ENCODE measurements around the gene MIF4GD.
"Not testable (repeated sequence)": the region's sequence is repeated elsewhere in the genome, so short reads cannot be mapped to it uniquely, and the experiment has no call there.

The MIF4GD gene

DNA sequence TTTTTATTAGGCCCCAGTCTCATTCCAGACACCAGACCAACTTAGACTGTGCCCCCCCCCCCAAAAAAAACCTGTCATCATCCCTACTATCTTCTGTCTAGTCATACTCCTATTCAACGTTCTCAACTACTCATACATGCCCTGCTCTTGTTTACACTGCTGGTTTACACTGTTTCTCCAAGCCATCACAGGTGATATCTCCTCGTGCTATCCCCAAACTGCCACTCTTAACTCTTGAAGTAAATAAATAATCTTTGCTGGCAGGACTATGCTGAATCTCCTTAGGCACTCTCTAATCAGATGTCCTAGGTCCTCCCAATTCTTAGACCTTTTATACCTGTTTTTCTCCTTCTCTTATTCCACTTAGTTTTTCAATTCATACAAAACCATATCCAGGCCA lies 13.8 kb downstream of the MIF4GD start:
- not testable (repeated sequence) for DNase-seq

DNA sequence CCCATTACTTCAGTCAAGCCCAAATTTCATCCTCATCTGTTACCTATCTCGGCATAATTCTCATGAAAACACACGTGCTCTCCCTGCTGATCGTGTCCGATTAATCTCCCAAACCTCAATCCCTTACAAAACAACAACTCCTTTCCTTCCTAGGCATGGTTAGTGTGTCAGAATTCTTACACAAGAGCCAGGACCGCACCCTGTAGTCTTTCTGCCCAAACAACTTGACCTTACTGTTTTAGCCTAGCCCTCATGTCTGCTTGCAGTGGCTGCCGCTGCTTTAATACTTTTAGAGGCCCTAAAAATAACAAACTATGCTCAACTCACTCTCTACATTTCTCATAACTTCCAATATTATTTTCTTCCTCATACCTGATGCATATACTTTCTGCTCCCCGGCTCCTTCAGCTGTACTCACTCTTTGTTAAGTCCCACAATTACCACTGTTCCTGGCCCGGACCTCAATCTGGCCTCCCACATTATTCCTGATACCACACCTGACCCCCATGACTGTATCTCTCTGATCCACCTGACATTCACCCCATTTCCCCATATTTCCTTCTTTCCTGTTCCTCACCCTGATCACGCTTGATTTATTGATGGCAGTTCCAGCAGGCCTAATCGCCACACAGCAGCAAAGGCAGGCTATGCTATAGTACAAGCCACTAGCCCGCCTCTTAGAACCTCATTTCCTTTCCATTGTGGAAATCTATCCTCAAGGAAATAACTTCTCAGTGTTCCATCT lies 14.9 kb downstream of the MIF4GD start:
- DNase-seq: not testable (repeated sequence)

- no peak for DNase-seq
Observed at GRCh38 chr17:75252039-75252816, 18.8 kb downstream of the MIF4GD start.

- peak in 4 of 5 donors; percentile 31 to 71 (median 49) for DNase-seq
Observed at GRCh38 chr17:75250009-75250471, 21.0 kb downstream of the MIF4GD start.

- no peak for DNase-seq
Observed at GRCh38 chr17:75249564-75249963, 21.5 kb downstream of the MIF4GD start.

DNA sequence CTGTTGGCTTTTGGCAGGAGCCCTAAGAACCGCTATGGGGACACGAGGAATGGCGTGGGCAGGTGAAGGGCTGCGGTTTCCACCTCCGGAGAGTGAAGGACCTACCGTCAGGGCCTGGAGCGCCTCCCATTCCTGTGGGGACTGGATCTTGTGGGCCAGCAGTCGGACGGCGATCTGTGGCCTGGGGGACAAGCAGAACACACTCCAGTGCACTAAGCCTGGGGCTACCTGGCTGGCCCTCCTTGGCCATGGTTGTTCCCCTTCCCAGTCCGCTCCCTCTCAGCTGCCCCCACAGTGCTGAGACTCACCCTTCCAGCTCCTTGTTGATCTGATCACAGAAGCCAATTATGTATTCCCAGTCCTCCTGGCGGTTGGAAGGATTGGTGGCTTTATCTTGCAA lies 24.6 kb downstream of the MIF4GD start:
- DNase-seq: no peak

DNA sequence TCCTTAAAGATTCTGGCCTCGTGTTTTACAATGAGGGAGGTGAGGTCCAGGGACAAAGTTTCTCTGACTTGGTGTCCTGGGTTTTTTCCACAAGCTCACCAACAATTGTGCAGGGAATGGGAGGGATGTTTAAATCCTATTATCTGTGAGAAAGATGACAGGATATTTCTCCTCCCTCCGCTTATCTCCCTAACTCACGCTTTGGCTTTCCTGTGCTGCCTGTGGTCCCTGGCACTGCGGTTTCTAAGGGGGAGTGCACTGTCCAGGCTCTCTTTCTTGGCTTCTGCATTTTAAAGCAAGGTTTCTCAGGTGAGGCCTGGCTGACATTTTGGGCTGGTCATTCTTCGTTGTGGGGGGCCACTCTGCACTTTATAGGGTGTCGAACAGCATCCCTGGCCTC lies 26.0 kb downstream of the MIF4GD start:
- no peak for DNase-seq

GRCh38 chr17:75244133-75244866 lies 26.7 kb downstream of the MIF4GD start:
- DNase-seq: no peak

DNA sequence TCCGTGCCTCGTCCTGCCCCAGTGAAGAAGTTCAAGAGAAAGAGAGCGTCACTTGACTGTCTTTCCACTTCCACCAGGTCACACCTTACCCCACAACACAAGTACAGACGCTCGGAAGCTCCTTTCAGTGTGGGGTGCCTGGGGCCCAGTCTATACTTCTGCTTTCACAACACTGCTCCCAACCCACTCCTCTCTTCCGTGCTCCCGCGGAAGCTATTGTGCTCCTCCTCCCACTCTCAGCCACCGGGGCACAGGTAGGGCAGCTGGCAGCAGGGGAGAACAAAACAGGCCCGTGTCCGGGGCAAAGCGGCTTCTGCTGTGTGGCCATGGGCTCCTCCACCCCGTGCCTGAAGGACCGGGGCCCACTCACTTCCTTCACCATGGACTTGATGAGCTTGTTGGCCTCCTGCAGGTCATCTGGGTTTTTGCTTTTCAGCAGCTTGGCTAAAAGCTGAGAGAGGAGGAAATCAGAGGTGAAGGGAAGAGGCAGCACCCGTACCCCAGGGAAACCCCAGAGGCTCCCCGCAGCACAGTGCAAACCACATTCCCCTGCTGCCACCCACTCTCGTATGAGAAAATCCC lies 28.5 kb downstream of the MIF4GD start:
- DNase-seq: peak in 4 of 5 donors; percentile 43 to 56 (median 47)

DNA sequence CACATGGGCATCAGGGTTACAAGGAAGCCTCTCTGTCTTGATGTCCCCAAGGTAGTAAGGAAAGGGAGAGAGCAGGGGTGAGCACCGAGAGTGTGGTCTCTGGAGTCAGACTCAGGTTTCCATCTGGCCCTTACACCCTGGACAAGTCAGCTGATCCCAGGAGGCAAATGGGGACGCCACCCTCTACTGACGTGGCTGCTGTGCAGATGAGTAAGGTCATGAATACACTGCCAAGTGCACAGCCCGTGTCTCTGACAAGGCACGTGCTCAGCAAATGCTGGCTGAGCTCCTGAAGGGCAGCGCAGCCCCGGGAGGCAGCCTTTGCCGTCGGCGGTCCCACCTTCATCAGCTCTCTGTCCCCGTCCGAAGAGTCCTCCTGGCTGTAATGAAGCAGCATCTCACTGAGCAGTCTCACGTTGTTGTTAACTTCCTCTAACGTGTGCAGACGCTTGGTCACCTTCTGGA lies 29.0 kb downstream of the MIF4GD start:
- no peak for DNase-seq

- no peak for DNase-seq
Observed at GRCh38 chr17:75241502-75241901, 29.5 kb downstream of the MIF4GD start.

DNA sequence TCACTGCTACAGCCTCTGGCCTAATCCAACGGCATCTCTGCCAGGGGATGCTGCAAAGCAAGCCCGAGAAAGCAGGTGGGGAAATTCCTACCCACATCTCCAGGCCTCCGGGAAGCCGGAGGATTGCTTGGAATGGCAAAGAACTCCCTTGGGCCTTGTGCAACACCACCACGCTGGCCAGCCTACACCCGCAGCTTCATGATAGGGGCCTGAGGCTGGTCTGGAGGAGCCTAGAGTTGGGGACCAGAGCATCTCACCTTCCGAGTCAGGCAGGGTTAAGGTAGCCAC lies 29.9 kb downstream of the MIF4GD start:
- no peak for DNase-seq

- no peak for DNase-seq
Observed at GRCh38 chr17:75240394-75241142, 30.5 kb downstream of the MIF4GD start.

GRCh38 chr17:75239778-75240393 lies 31.1 kb downstream of the MIF4GD start:
- DNase-seq: no peak

GRCh38 chr17:75239214-75239613 lies 31.8 kb downstream of the MIF4GD start:
- DNase-seq: no peak

DNA sequence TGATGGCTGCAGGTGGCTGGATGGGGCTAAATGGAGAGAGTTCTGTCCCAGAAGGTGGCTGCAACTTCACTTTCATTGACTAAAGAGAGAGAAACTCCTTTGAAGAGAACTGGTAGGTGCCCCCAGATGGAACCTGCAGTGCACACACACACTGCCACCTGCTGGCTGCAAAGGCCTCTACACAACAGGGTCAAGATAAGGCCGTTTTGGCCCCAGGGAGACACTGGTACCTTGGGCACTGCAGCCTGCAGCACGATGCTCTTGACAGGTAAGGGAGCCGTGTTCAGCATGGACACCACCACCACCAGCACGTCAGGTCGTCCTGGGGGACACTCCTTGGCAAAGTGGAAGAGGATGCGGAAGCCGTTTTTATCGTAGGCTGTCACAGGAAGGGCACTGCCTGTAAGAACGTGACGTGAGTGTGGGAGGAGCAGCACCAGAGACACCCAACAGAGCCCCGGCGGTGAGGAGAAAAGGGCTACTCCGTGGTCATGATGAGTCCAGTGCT lies 32.3 kb downstream of the MIF4GD start:
- peak; percentile 38 to 63 (median 48) for DNase-seq

GRCh38 chr17:75238020-75238580 lies 32.9 kb downstream of the MIF4GD start:
- no peak for DNase-seq

DNA sequence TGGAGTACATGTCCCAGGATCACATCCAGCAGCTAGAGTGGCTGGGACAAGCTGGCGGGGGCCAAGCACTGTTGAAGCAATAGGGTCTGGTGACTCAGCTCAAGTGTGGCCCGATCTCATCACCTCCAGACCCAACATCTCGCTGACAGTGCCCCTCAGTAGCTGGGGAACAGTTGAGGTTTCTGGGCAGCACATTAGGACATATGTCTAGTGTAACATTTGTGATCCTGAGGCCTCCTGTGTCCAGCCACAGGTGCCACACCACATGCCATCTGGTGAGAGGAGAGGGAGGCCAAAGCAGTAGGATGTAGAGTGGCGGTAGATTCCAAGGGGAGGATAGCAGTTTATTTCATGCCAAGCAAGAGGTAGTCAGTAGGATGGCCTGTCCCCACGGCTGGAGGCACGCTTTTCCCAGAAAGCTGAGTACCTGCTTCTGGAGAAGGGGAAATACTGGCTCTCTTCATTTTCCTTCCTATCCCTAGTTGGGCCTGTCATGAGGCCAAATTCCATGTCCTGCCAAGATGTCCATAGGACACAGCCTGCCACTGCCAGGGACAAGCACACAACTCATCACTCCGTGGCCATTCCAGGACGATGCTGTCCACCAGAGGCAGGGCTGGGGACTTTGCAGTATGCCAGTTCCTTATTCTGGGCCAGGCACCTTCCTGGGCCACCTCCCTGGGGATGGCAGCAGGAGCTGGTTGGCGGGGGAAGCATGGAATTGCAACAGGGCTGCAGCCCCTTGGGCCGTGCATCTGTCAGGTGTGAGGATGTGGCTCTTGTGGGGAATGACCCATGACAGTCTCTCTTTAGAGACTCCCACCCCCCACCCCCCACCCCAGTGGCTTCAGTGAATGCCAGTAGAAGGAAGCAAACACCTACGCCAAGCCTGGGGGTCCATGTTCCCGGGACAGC lies 33.7 kb downstream of the MIF4GD start:
- no peak for DNase-seq

DNA sequence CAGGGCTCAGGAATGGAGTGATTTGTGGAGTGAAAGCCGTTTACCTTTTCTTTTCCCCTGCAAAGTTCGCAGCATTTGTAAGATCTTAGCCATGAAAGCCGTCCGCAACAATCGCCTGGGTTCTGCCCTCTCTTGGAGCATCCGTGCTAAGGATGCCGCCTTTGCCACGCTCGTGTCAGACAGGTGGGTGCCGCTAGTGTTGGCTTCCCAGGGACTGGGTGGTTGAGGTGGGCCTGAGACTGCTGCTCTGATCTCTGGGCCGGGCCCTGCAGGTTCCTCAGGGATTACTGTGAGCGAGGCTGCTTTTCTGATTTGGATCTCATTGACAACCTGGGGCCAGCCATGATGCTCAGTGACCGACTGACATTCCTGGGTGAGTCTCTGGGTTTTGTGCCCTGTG lies 38.2 kb downstream of the MIF4GD start:
- no peak for DNase-seq
